CD8-positive, alpha-beta memory T cell (primary cell): ENCODE data around the gene HBG1. TPM values are rescaled to one million over a fixed set of nuclear protein-coding genes. Genes with fewer than 3 reads are reported as not detected.

Experiments
- CTCF ChIA-PET: fragments of 350-600 bp; sonication (Branson Sonifier 250); formaldehyde crosslinking; loops from one replicate; lab custom pipeline; 2021; ENCODE audit warnings: antibody characterized with exemption; lab: Charles Lee
- POLR2A ChIA-PET: fragments of 350-600 bp; sonication (Branson Sonifier 250); formaldehyde crosslinking; loops from one replicate; lab custom pipeline; 2021; ENCODE audit warnings: antibody characterized with exemption; lab: Charles Lee
- DNase-seq, 5 donors: peaks; one replicate each; pipeline versions ENCODE4 v3.0.0 to v3.0.0-alpha.2; 2020 to 2022; ENCODE audit warnings: mixed read lengths in 1 of 5
- H3K27ac ChIP-seq: one replicate; pipeline ENCODE4 v1.7.0; 2013; ENCODE audit warnings: low read depth, mild to moderate bottlenecking, low read length, moderate library complexity
- H3K27me3 ChIP-seq: 2 replicates; pipeline ENCODE4 v1.7.0; 2013; ENCODE audit warnings: low read length, mild to moderate bottlenecking; ENCODE audit not compliant: insufficient read depth, poor library complexity, severe bottlenecking
- H3K36me3 ChIP-seq: 2 replicates; pipeline ENCODE4 v1.7.0; 2013; ENCODE audit warnings: mild to moderate bottlenecking, low read length, moderate library complexity; ENCODE audit not compliant: insufficient read depth
- H3K4me1 ChIP-seq: 2 replicates; pipeline ENCODE4 v1.7.0; 2013; ENCODE audit warnings: mild to moderate bottlenecking, low read length, moderate library complexity; ENCODE audit not compliant: insufficient read depth
- H3K4me3 ChIP-seq: 2 replicates; pipeline ENCODE4 v1.7.0; 2013; ENCODE audit warnings: mild to moderate bottlenecking, low read length
- H3K9me3 ChIP-seq: 2 replicates; pipeline ENCODE4 v1.7.0; 2013; ENCODE audit warnings: mild to moderate bottlenecking, low read length
- H3K27ac Mint-ChIP-seq, 8 donors: one replicate each; pipeline ENCODE4 v1.8.0; 2020 to 2021; ENCODE audit warnings: mixed read lengths in 8 of 8, mild to moderate bottlenecking in 6 of 8, inconsistent platforms in 3 of 8, moderate library complexity in 3 of 8
- H3K27me3 Mint-ChIP-seq, 2 donors: one replicate each; pipeline ENCODE4 v1.8.0; 2020 to 2021; ENCODE audit warnings: mixed read lengths in 2 of 2, mild to moderate bottlenecking in 1 of 2, moderate library complexity in 1 of 2
- H3K36me3 Mint-ChIP-seq, 3 donors: one replicate each; pipeline ENCODE4 v1.8.0; 2020 to 2021; ENCODE audit warnings: mixed read lengths in 3 of 3, inconsistent platforms in 1 of 3, mild to moderate bottlenecking in 1 of 3
- H3K4me1 Mint-ChIP-seq, 3 donors: one replicate each; pipeline ENCODE4 v1.8.0; 2020 to 2021; ENCODE audit warnings: mixed read lengths in 3 of 3, inconsistent platforms in 1 of 3, mild to moderate bottlenecking in 1 of 3
- H3K4me3 Mint-ChIP-seq, 7 donors: one replicate each; pipeline ENCODE4 v1.8.0; 2020 to 2021; ENCODE audit warnings: mixed read lengths in 7 of 7, mild to moderate bottlenecking in 6 of 7, moderate library complexity in 4 of 7, inconsistent platforms in 2 of 7
- H3K9me3 Mint-ChIP-seq, 5 donors: one replicate each; pipeline ENCODE4 v1.8.0; 2020 to 2022; ENCODE audit warnings: mixed read lengths in 5 of 5, mild to moderate bottlenecking in 3 of 5, moderate library complexity in 2 of 5, inconsistent platforms in 1 of 5
- polyA plus RNA-seq: library from polyadenylated mRNA; unstranded; fragments of 300-500 nt; fragmentation: Illumina TruSeq; gene quantifications from one replicate; pipeline ENCODE4 v1.2.3, GENCODE V29; 2021
- total RNA-seq, 2 experiments: library from RNA; stranded (reverse); gene quantifications; one replicate each; pipeline ENCODE4 v1.2.3, GENCODE V29; 2021

Gene HBG1
- total and polyA plus RNA-seq, 3 experiments from 2014 or later, result not detected

DNA sequence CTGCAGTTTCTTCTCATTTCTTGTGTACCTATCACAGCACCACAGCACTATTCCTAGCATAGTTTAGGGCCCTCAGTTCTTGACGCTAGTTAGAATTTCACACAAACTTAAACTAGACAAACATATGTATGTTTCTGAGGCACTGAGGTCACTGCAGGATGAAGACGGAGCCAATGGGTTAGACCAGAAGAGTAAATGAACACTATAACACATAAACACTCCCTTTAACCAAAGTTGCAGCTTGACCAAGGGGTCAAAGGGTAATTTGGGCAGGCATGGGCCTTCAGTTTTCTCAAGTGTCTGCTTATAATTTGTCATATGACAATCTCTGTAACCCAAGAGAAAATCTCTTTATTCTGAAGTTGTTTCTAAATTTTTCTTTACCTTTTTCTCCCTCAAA, 33.0 kb upstream of the HBG1 start:
- DNase-seq, result no peak
- no peak overlapping the region for H3K27ac ChIP-seq
- POLR2A ChIA-PET, result no interaction called here
- H3K4me1 Mint-ChIP-seq, result no peaks in the 10 kb centered on the region
- H3K4me1 ChIP-seq, result no peaks in the 10 kb centered on the region
- no peaks in the 10 kb centered on the region for H3K36me3 ChIP-seq
- CTCF ChIA-PET, result no interaction called here
- no peaks in the 10 kb centered on the region for H3K27me3 ChIP-seq
- H3K9me3 Mint-ChIP-seq, result peaks cover 0 to 3% (median 0%) of the 10 kb centered on the region in 5 donors
- no peak overlapping the region for H3K27ac Mint-ChIP-seq
- no peaks in the 10 kb centered on the region for H3K36me3 Mint-ChIP-seq
- H3K9me3 ChIP-seq, result no peaks in the 10 kb centered on the region
- no peak overlapping the region for H3K4me3 ChIP-seq
- H3K4me3 Mint-ChIP-seq, result no peak overlapping the region
- peaks cover 3 to 5% of the 10 kb centered on the region in 2 donors for H3K27me3 Mint-ChIP-seq

DNA sequence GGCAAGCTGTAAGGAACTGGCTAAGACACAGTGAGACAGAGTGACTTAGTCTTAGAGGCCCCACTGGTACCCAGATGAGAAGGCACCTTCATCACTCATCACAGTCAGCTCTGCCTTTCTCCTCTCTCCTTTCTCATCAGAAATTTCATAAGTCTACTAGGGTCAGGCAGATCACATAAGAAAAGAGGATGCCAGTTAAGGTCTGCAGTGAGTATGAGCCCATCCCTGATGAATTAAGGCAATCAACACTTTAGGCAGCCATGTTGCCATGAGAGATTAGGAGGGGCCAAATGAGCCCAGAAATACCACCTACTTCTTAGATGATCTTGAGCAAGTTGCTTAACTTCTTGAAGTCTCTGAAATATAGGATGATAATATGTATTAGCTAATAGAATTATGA, 31.9 kb upstream of the HBG1 start:
- H3K27ac ChIP-seq, result no peak overlapping the region
- Mint-ChIP-seq H3K27me3 (peaks cover 3 to 4% of the 10 kb centered on the region in 2 donors), H3K4me1 (no peaks in the 10 kb centered on the region), H3K9me3 (peaks cover 0 to 3% (median 0%) of the 10 kb centered on the region in 5 donors), H3K27ac (no peak overlapping the region), H3K36me3 (no peaks in the 10 kb centered on the region), H3K4me3 (no peak overlapping the region)
- CTCF ChIA-PET, result no interaction called here
- H3K9me3 ChIP-seq, result no peaks in the 10 kb centered on the region
- no peak overlapping the region for H3K4me3 ChIP-seq
- no peak for DNase-seq
- no peaks in the 10 kb centered on the region for H3K27me3 ChIP-seq
- POLR2A ChIA-PET, result no interaction called here
- no peaks in the 10 kb centered on the region for H3K4me1 ChIP-seq
- H3K36me3 ChIP-seq, result no peaks in the 10 kb centered on the region

DNA sequence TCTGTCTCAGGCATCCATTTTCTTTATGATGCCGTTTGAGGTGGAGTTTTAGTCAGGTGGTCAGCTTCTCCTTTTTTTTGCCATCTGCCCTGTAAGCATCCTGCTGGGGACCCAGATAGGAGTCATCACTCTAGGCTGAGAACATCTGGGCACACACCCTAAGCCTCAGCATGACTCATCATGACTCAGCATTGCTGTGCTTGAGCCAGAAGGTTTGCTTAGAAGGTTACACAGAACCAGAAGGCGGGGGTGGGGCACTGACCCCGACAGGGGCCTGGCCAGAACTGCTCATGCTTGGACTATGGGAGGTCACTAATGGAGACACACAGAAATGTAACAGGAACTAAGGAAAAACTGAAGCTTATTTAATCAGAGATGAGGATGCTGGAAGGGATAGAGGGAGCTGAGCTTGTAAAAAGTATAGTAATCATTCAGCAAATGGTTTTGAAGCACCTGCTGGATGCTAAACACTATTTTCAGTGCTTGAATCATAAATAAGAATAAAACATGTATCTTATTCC, 31.0 kb upstream of the HBG1 start:
- CTCF ChIA-PET, result no interaction called here
- no peaks in the 10 kb centered on the region for H3K27me3 ChIP-seq
- POLR2A ChIA-PET, result no interaction called here
- H3K27ac ChIP-seq, result no peak overlapping the region
- H3K4me1 Mint-ChIP-seq, result no peaks in the 10 kb centered on the region
- H3K9me3 ChIP-seq, result no peaks in the 10 kb centered on the region
- peaks cover 0 to 3% (median 0%) of the 10 kb centered on the region in 5 donors for H3K9me3 Mint-ChIP-seq
- H3K36me3 ChIP-seq, result no peaks in the 10 kb centered on the region
- no peak overlapping the region for H3K27ac Mint-ChIP-seq
- H3K4me3 Mint-ChIP-seq, result no peak overlapping the region
- no peaks in the 10 kb centered on the region for H3K36me3 Mint-ChIP-seq
- no peak for DNase-seq
- peaks cover 3 to 4% of the 10 kb centered on the region in 2 donors for H3K27me3 Mint-ChIP-seq
- H3K4me3 ChIP-seq, result no peak overlapping the region
- no peaks in the 10 kb centered on the region for H3K4me1 ChIP-seq

DNA sequence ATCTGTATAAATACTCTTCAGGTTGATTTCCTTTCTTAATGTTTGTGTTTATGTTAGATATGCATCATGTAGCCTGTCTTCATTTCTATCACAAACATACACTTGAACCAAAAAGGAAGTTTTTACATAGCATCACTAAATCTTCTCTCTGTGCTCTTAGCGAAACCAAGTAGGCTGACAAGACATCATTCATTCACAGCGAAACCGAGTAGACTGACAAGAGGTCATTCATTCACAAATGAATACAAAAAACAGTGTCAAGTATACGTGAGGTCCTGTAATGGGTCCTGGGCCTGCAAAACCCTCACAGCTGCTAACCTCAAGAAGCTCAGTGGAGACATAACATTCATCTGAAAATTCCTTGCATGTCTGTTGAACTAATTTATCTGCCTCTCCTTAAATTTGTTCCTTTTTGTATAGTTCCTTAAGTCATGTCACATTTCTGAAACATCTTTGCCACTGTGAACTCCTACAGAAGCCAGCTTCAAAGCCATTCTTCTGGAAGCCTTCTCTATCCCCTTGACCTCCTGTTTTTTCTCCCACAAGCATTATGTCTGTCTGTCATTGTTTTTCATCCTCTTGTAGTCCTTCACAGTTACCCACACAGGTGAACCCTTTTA, 29.9 kb upstream of the HBG1 start:
- peaks cover 3 to 4% of the 10 kb centered on the region in 2 donors for H3K27me3 Mint-ChIP-seq
- no peaks in the 10 kb centered on the region for H3K36me3 Mint-ChIP-seq
- no peaks in the 10 kb centered on the region for H3K4me1 ChIP-seq
- no peaks in the 10 kb centered on the region for H3K9me3 Mint-ChIP-seq
- no peaks in the 10 kb centered on the region for H3K36me3 ChIP-seq
- ChIA-PET POLR2A (no interaction called here), CTCF (no interaction called here)
- no peaks in the 10 kb centered on the region for H3K9me3 ChIP-seq
- no peak overlapping the region for H3K27ac Mint-ChIP-seq
- no peak overlapping the region for H3K4me3 Mint-ChIP-seq
- H3K27ac ChIP-seq, result peak overlapping the region; percentile 26
- no peaks in the 10 kb centered on the region for H3K27me3 ChIP-seq
- no peak overlapping the region for H3K4me3 ChIP-seq
- no peaks in the 10 kb centered on the region for H3K4me1 Mint-ChIP-seq
- DNase-seq, result no peak

DNA sequence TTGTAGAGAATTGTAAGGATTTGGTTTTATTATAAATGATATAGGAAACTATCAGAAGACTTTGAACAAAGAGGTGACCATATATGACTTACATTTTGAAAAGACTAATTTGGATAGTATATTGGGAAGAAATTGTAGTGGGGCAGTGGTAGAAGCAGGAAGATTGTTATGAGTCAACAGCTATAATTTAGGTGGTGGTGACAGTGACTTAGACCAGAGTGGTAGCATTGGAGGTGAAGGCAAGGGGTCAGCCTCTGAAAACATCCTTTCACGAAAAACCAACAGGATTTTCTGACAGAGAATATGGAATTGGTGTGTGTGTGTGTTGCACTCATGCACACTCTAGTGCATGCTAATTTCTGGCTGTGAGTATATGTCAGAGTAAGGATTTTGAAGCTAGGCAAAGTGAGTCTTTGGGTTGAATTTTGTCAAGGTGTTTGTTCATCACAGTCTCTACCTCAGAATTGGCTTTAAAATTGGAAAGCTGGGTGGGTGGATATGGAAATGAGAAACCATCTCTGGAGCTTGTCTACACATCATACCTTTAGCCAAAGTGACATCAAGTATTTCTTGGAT, 28.2 kb upstream of the HBG1 start:
- no peaks in the 10 kb centered on the region for H3K4me1 ChIP-seq
- ChIA-PET CTCF (no interaction called here), POLR2A (no interaction called here)
- H3K27me3 ChIP-seq, result no peaks in the 10 kb centered on the region
- H3K36me3 ChIP-seq, result no peaks in the 10 kb centered on the region
- Mint-ChIP-seq H3K9me3 (no peaks in the 10 kb centered on the region), H3K27ac (no peak overlapping the region), H3K4me1 (no peaks in the 10 kb centered on the region), H3K36me3 (no peaks in the 10 kb centered on the region), H3K27me3 (peaks cover 0 to 3% of the 10 kb centered on the region in 2 donors), H3K4me3 (no peak overlapping the region)
- no peaks in the 10 kb centered on the region for H3K9me3 ChIP-seq
- DNase-seq, result no peak
- H3K27ac ChIP-seq, result no peak overlapping the region
- H3K4me3 ChIP-seq, result no peak overlapping the region

DNA sequence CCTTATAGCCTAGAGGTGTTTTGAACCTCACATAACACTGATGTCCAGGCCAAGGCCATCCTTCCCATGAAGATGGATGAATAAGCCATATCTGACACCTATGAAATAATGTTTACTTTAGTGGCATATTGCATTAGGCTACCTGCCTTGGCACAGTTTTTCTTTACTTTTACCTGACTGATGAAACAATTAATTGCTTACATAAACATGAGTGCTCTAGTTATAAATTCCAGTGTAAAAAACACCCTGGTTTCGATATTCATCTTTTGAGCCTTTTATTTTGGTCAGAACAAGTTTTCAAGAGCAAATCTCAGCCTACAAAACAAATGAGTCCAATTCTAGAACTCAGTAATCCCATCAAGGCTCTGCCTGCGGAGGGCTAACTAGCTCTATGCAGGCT, 27.0 kb upstream of the HBG1 start:
- no peak for DNase-seq
- H3K27me3 Mint-ChIP-seq, result peaks cover 0 to 3% of the 10 kb centered on the region in 2 donors
- no peak overlapping the region for H3K27ac Mint-ChIP-seq
- H3K36me3 ChIP-seq, result no peaks in the 10 kb centered on the region
- H3K27ac ChIP-seq, result peak overlapping the region; percentile 64
- no peaks in the 10 kb centered on the region for H3K36me3 Mint-ChIP-seq
- ChIA-PET POLR2A (no interaction called here), CTCF (no interaction called here)
- no peak overlapping the region for H3K4me3 Mint-ChIP-seq
- no peaks in the 10 kb centered on the region for H3K4me1 ChIP-seq
- no peak overlapping the region for H3K4me3 ChIP-seq
- H3K27me3 ChIP-seq, result no peaks in the 10 kb centered on the region
- no peaks in the 10 kb centered on the region for H3K4me1 Mint-ChIP-seq
- no peaks in the 10 kb centered on the region for H3K9me3 Mint-ChIP-seq
- H3K9me3 ChIP-seq, result no peaks in the 10 kb centered on the region

DNA sequence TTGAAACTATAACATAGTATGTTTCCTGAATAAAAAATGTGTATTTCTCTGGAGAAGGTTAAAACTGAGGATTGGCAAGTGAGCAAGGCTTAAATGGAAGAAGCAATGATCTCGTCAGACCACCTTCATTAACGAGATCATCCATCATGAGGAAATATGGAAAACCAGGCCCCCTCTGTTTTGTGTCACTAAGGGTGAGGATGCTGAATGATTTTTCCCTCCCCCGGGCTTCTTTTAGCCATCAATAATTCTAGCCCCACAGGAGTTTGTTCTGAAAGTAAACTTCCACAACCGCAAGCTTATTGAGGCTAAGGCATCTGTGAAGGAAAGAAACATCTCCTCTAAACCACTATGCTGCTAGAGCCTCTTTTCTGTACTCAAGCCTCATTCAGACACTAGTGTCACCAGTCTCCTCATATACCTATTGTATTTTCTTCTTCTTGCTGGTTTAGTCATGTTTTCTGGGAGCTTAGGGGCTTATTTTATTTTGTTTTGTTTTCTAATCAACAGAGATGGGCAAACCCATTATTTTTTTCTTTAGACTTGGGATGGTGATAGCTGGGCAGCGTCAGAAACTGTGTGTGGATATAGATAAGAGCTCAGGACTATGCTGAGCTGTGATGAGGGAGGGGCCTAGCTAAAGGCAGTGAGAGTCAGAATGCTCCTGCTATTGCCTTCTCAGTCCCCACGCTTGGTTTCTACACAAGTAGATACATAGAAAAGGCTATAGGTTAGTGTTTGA, 25.9 kb upstream of the HBG1 start:
- H3K36me3 ChIP-seq, result no peaks in the 10 kb centered on the region
- H3K27me3 Mint-ChIP-seq, result peaks cover 0 to 3% of the 10 kb centered on the region in 2 donors
- ChIA-PET POLR2A (no interaction called here), CTCF (interaction anchor here (1.2 kb wide), 1 partner anchor 14 kb away, joined by 3 read pairs; no protein-coding TSS in a partner anchor)
- no peaks in the 10 kb centered on the region for H3K9me3 ChIP-seq
- H3K27ac ChIP-seq, result peak overlapping the region; percentile 64
- H3K4me1 ChIP-seq, result no peaks in the 10 kb centered on the region
- H3K9me3 Mint-ChIP-seq, result no peaks in the 10 kb centered on the region
- no peaks in the 10 kb centered on the region for H3K4me1 Mint-ChIP-seq
- H3K4me3 ChIP-seq, result no peak overlapping the region
- no peak overlapping the region for H3K27ac Mint-ChIP-seq
- no peak overlapping the region for H3K4me3 Mint-ChIP-seq
- no peak for DNase-seq
- H3K27me3 ChIP-seq, result no peaks in the 10 kb centered on the region
- no peaks in the 10 kb centered on the region for H3K36me3 Mint-ChIP-seq

DNA sequence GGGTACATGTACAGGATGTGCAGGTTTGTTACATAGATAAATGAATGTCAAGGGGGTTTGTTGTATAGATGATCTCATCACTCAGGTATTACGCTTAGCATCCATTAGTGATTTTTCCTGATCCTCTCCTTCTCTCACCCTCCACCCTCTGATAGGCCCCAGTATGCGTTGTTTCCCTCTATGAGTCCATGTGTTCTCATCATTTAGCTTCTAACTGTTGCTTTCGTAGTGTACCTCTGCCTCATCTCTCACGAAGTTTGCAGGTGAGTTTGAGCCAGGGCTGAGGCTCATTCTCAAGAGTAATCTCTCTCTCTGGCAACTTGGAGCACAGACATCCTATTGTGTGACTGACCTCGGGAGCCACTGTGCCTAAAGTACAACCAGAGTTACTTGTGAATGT, 24.7 kb upstream of the HBG1 start:
- Histone ChIP-seq H3K4me1 (no peaks in the 10 kb centered on the region), H3K36me3 (no peaks in the 10 kb centered on the region), H3K27ac (peak overlapping the region; percentile 64), H3K4me3 (no peak overlapping the region), H3K9me3 (no peaks in the 10 kb centered on the region), H3K27me3 (no peaks in the 10 kb centered on the region)
- DNase-seq, result no peak
- no peak overlapping the region for H3K4me3 Mint-ChIP-seq
- POLR2A ChIA-PET, result no interaction called here
- CTCF ChIA-PET, result no interaction called here
- peaks cover 0 to 3% (median 0%) of the 10 kb centered on the region in 5 donors for H3K9me3 Mint-ChIP-seq
- H3K36me3 Mint-ChIP-seq, result no peaks in the 10 kb centered on the region
- no peak overlapping the region for H3K27ac Mint-ChIP-seq
- no peaks in the 10 kb centered on the region for H3K4me1 Mint-ChIP-seq
- H3K27me3 Mint-ChIP-seq, result peaks cover 0 to 3% of the 10 kb centered on the region in 2 donors
